Thyroid gland (tissue), 4 donors: Measurements from ENCODE around the gene KRTAP22-2. TPM values are rescaled to one million over a fixed set of nuclear protein-coding genes. Genes with fewer than 3 reads are reported as not detected.

Source experiments
- DNase-seq, 2 donors: peaks; one replicate each; pipeline ENCODE4 v3.0.0-alpha.2; 2019
- H3K27ac ChIP-seq, 3 donors: fragments of 200-600 bp; sonication (generic); 1 replicate in 2 of 3; 2 replicates in 1 of 3; pipeline ENCODE4 v1.5.1; 2016 to 2019; ENCODE audit warnings: mild to moderate bottlenecking in 1 of 3, moderate library complexity in 1 of 3
- H3K27me3 ChIP-seq: fragments of 200-600 bp; sonication (generic); one replicate; pipeline ENCODE4 v1.5.1; 2019
- H3K36me3 ChIP-seq, 2 donors: fragments of 200-600 bp; sonication (generic); one replicate each; pipeline ENCODE4 v1.5.1; 2016 to 2019
- H3K4me1 ChIP-seq, 2 donors: fragments of 200-600 bp; sonication (generic); one replicate each; pipeline ENCODE4 v1.5.1; 2017 to 2019
- H3K4me3 ChIP-seq, 3 donors: fragments of 200-600 bp; sonication (generic); replicated peaks in 1 of 3; 1 replicate in 2 of 3; 2 replicates in 1 of 3; pipeline ENCODE4 v1.5.1; 2016; ENCODE audit warnings: mild to moderate bottlenecking in 1 of 3
- H3K9me3 ChIP-seq: fragments of 200-600 bp; sonication (generic); one replicate; pipeline ENCODE4 v1.5.1; 2017
- CTCF ChIP-seq, 6 experiments: fragments of 200-600 bp in 3 of 6; fragments of 450-650 bp in 3 of 6; sonication (generic) in 3 of 6; IDR thresholded peaks; one replicate each; pipeline ENCODE4 v1.5.1; 2016 to 2019; ENCODE audit warnings: antibody characterized with exemption in 6 of 6, mild to moderate bottlenecking in 2 of 6, inconsistent platforms in 1 of 6, moderate library complexity in 1 of 6
- POLR2A ChIP-seq, 2 donors: fragments of 450-650 bp; IDR thresholded peaks; one replicate each; pipeline ENCODE4 v1.6.1; 2017; ENCODE audit warnings: antibody characterized with exemption in 2 of 2, mild to moderate bottlenecking in 2 of 2, moderate library complexity in 1 of 2
- WGBS, 2 donors: methylation state at CpG; one replicate each; pipeline ENCODE4 v1.1.5; 2017; 5-methylcytosine and 5-hydroxymethylcytosine counted together
- intact Hi-C: fragments of 100-400 bp; cut with DNase I; formaldehyde crosslinking; loops from one replicate; pipeline ENCODE4 v1.15.1; 2023
- total RNA-seq, 4 donors: library from RNA; depleted of rRNA; stranded (reverse); fragments of >200 nt; gene quantifications; one replicate each; pipeline ENCODE4 v1.2.3, GENCODE V29; 2016

The KRTAP22-2 gene
- total RNA-seq, 4 donors from 2014 or later, result not detected

- Histone ChIP-seq H3K27me3 (no peaks in the 10 kb centered on the region), H3K4me3 (no peak within 1 kb of the TSS), H3K27ac (no peak within 1 kb of the TSS), H3K9me3 (no peaks in the 10 kb centered on the region), H3K4me1 (no peaks in the 10 kb centered on the region), H3K36me3 (no peaks in the 10 kb centered on the region)
- intact Hi-C loops, result no loop called here
- 82 to 89% methylated on average over 3 to 4 of the region's 4 CpGs for WGBS, 2 donors
- no peak for DNase-seq
- no peak for TF ChIP-seq CTCF (IDR thresholded peaks at IDR 0.05)
- TF ChIP-seq POLR2A (IDR thresholded peaks at IDR 0.05), result no peak
Measured at GRCh38 chr21:30592140-30592539, 1.9 kb upstream of the KRTAP22-2 start, which contains the start of gene KRTAP6-3. Gene KRTAP6-3, plus strand, starts transcription at chr21:30592440. Its CDS starts 6 bp downstream, at chr21:30592446.

- Histone ChIP-seq H3K27ac (no peak overlapping the region), H3K4me3 (no peak overlapping the region), H3K36me3 (no peaks in the 10 kb centered on the region), H3K27me3 (no peaks in the 10 kb centered on the region), H3K4me1 (no peaks in the 10 kb centered on the region), H3K9me3 (no peaks in the 10 kb centered on the region)
- 70 to 79% methylated on average over 1 of the region's 1 CpG for WGBS, 2 donors
- intact Hi-C loops, result no loop called here
- DNase-seq, result no peak
- TF ChIP-seq CTCF (IDR thresholded peaks at IDR 0.05), result no peak
- TF ChIP-seq POLR2A (IDR thresholded peaks at IDR 0.05), result no peak
Measured at GRCh38 chr21:30582870-30583269, 7.3 kb downstream of the KRTAP22-2 start.

GRCh38 chr21:30580132-30580531, 10.1 kb downstream of the KRTAP22-2 start:
- Histone ChIP-seq H3K36me3 (no peaks in the 10 kb centered on the region), H3K4me1 (no peaks in the 10 kb centered on the region), H3K27me3 (no peaks in the 10 kb centered on the region), H3K27ac (no peak overlapping the region), H3K9me3 (no peaks in the 10 kb centered on the region), H3K4me3 (no peak overlapping the region)
- 65 to 66% methylated on average over 3 of the region's 3 CpGs for WGBS, 2 donors
- intact Hi-C loops, result no loop called here
- no peak for TF ChIP-seq POLR2A (IDR thresholded peaks at IDR 0.05)
- no peak for TF ChIP-seq CTCF (IDR thresholded peaks at IDR 0.05)
- DNase-seq, result peak in 1 of 2 donors; percentile 15

GRCh38 chr21:30579346-30579745, 10.9 kb downstream of the KRTAP22-2 start:
- TF ChIP-seq CTCF (IDR thresholded peaks at IDR 0.05), result no peak
- no peak for TF ChIP-seq POLR2A (IDR thresholded peaks at IDR 0.05)
- Histone ChIP-seq H3K27me3 (no peaks in the 10 kb centered on the region), H3K4me3 (no peak overlapping the region), H3K4me1 (no peaks in the 10 kb centered on the region), H3K27ac (no peak overlapping the region), H3K36me3 (no peaks in the 10 kb centered on the region), H3K9me3 (no peaks in the 10 kb centered on the region)
- DNase-seq, result no peak
- intact Hi-C loops, result no loop called here
- 44 to 66% methylated on average over 1 of the region's 1 CpG for WGBS, 2 donors

GRCh38 chr21:30577766-30578165, 12.4 kb downstream of the KRTAP22-2 start:
- TF ChIP-seq CTCF (IDR thresholded peaks at IDR 0.05) (no peak), POLR2A (IDR thresholded peaks at IDR 0.05) (no peak)
- Histone ChIP-seq H3K4me1 (no peaks in the 10 kb centered on the region), H3K4me3 (no peak overlapping the region), H3K36me3 (no peaks in the 10 kb centered on the region), H3K27me3 (no peaks in the 10 kb centered on the region), H3K27ac (no peak overlapping the region), H3K9me3 (no peaks in the 10 kb centered on the region)
- intact Hi-C loops, result no loop called here
- no peak for DNase-seq
